GM18861 (cell line): ENCODE measurements around the gene GCK.

ENCODE experiments used
- ATAC-seq: cut with Tn5 transposase; IDR thresholded peaks from one replicate; pipeline ENCODE4 v1.9.1; 2021; ENCODE audit not compliant: unreplicated experiment

The GCK gene

DNA sequence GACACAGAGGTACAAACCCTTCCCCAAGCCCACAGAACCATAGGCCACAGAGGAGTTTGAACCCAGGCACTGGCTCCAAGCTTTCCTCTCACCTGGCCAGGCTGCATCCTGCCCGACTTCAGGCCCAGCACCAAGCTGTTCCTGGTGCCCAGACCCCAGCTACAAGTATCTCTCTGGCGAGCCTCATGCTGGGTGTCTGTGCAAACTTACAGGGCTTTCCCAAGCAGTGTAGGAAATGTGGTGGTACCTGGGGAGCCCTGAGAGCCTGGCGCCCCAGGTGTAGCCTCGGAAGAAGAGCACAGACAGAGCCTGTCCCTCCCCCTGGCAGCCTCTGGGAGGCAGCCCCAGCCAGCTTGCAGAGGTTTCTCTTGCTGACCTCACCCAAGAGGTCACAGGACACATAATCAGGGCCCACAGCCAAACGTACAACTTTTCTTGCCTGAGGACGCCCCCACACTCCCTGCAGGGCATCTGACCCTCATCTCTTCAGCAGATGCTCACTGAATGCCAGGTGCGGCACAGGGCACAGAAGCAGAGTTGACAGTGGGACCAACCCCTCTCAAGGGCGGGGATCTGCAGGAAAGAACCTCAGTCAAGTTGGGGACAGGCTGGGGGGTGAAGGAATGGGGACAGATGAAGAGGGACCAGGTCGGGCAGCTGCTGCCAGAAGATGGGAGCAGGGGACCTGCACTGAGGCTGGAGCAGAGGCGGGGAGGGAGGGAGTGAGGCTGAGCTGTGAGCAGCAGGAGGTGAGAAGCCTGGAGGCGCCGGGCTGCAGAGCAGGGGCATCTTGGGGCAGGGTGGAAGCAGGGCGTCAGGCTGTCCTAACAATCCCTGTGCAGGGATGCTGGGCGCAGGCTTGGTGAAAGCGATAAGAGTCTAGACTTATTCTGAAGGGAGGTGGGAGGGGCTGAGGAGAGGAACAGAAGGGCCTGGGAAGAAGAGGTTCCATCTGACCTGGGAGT, 31.8 kb downstream of the GCK start:
- no peak for ATAC-seq

DNA sequence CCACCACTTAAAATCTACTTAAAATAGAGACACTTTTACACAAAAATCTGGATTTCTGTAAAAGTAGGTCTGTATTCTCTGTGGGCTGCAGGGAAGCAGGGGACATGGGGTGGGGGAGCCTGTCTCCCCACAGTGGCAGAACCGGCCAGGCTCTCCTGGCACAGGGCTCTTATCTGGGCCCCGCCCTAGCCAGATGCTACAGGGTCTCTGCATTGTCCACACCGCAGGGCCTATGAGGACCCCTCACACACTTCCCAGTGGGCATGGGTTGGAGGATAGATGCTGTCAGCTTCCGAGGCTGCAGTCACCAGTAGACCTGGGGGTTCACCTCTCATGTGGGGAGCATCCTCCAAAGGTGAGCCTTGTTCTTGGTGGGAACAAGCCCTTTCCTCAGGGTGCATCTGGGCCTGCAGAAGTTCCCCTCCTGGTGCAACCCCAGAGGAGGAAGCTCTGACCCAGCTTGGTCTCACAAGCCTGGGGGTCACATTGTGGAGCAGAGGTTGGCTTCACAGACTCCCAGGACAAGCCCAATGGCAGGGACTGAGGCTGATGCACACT, 32.7 kb downstream of the GCK start:
- no peak for ATAC-seq

DNA sequence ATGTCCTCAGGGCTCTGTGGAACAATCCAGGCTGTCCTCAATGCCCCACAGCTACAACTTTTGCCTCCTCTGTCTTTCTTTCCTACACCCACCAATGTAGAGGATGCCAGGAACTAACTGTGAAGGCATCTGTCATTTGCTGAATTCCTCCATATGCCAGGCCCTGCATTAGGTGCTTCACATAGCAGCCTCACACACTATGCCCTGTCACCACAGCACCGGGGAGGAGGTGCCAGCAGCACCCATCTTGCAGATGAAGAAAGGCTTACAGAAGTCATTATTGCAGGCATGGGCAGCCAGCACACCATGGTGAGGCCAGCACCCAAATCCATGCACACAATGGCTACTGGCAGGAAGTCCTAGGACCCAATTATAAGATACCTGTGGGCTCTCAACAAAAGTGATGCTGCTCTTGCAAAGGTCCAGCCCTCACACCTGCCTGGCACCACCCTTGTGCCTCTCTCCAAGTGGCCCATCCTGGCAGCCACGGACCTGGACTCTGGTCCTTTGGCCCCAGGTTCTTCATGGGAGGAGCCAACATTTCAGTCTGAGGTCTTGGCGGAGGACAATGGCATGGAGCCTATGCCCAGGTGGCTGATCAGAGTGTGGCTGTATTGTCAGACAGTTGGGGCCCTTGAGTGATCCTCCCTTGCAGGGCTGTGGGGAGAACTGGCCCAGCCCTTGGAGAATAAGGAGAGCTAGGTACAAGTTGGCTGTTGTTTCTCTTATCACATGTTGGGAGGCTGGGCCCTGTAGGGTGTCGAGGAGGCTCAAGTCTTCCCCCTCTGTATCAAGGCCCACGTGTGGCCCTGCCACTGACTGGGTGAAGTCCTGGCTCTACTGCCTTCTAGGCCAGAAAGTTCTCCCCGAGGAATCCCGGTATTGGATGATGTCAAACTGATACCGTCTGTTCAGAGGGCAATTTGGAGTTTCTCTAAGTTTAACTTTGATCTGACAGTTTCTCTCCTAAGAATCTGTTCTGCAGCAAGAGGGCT, 33.8 kb downstream of the GCK start:
- ATAC-seq, result no peak

DNA sequence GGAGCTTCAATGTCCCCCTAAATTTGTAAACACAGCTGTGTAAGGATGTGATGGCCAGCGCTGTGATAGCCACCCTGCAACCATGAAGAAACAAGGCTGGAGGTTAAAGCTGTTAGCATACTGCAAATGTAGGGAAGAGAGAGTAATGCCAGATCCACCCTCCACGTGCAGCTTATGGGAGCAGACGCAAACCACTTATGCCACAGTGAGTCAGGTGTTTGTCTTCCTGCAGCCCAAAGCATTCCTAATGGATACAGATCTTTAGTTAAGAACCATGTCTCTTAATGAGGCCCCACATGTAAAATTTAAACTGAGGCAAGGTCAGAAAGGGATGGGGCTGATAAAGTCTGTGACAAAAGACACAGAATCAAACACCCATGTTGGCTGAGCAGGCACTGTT, 34.5 kb downstream of the GCK start:
- ATAC-seq, result no peak

DNA sequence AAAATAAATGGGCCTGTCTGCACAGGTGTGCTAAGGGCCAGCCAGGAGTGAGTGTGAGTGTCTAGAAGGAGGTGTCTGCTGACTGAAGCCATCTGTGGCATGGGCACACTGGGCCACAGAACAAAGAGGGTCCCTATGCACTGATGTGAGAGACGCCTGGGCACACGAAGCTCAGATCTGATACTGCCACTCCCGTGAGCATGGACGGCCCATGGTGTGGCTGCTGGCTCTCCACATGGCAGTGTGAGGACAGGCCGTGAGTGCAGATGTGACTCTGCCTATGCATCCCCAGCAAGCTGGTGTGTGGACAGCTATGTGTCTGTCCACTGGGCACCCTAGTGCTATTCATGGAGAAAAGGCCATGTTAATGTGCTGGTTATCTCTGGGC, 35.3 kb downstream of the GCK start:
- ATAC-seq, result no peak

DNA sequence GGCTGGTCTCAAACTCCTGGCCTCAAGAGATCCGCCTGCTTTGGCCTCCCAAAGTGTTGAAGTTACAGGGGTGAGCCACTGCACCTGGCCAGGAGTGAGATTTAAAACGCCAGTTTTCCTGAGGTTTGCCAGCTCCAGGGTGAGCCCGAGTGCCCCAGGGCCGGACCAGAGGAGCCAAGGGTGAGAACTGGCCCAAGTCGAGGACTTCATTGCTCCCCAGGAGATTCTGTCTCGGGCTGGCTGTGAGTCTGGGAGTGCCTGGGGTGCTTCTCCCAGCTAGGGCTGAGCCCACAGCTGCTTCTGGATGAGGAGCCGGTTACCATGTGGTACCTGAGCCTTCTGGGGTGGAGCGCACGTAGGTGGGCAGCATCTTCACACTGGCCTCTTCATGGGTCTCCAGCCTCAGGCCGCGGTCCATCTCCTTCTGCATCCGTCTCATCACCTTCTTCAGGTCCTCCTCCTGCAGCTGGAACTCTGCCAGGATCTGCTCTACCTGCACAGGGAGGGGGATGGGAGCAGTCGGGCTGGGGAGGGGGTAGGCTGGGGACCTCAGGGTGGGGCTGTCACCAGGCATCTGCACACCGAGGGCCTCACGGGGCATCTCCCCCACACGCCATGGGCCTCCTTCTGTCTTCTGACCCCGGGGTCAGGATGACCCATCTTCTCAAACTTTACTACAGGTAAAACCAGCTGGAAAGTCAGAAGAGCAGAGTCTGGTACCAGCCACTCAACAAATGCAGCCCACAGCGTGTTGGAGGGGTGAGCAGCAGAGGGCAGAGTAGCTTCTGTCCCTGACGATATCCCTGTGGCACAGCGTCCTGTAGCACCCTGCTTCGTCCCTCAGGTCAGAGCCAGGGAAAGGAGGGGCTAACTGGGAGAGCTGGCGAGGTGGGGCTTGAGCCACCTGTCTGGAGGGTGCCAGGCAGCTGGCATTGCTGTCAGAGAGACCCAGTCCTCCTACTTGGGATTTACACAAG, 36.0 kb downstream of the GCK start:
- no peak for ATAC-seq

DNA sequence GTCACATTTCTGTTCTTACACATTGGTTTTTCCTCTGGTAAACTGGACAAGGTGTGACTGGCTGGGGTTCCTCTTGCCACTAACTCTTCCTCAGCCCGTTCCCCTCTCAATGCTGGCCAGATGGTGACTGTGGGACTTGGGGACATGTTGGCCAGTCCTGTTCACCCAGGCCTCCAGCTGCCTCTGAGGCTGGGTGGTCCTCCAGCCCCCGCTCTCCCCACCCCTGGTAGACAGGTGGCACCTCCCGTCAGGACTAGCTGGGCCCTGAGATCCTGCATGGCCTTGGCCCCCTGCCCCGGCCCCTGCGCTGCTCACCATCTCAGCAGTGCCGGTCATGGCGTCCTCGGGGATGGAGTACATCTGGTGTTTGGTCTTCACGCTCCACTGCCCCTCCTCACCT, 37.3 kb downstream of the GCK start:
- ATAC-seq, result no peak

DNA sequence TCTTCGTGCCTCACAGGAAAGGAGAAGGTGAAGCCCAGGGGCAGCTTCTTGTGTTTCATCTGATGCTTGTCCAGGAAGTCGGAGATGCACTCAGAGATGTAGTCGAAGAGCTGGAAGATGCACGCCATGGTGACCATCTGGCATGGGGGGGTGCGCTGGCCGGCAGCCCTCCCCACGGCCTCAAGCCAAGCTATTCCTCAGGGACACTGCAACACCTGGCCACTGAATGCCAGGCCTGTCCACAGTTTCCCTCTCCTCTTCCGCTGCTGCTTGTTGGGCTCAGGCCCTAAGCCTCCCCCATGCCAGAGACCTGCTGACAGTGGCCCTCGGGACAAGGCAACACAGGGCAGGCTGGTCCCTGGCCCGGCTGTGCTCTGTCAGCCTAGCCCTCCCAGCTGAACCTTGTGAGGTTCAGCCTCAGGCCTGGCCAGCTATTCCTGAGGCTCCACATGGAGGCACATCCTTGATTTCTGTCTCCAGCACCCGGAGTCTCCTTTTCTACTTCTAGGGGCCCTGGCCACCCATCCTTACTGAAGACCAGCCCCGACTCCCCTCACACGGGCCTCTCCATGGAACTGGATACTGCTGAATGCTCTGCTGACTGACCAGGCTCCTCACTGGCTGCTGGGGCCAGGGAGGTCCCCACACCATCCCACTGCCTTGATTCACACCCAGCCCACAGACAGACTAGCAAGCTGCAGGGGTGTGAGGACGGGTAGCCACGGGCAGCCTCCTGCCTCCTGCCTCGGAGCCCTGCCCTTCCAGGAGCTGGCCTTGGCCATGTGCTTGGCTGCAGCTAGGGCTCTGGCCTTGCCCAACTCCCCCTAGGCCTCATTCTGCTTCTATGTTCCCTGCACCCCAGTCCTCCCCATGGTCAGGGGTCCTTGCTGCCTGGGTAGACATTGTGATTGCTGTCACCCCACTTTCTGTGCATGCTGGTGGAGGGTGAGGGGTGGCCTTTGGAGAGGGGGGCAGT, 38.0 kb downstream of the GCK start:
- no peak for ATAC-seq

DNA sequence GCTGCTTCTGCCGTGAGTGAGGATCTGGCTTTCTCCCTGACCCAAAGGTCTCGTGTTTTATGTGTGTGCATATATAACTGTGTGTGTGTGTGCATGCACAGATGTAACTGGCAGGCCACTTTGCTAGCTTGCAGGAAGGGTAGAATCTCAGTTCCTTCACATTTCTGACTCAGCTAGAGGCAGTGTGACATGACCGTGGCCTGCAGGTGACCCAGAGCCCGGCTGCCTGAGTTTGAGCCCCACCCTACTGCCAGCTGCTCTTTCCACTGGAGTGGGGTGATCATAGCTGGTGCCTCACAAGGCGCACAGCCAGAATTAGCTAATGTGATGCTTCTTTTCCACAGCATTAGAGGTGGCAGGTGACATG, 38.8 kb downstream of the GCK start:
- peak; percentile 57 for ATAC-seq

DNA sequence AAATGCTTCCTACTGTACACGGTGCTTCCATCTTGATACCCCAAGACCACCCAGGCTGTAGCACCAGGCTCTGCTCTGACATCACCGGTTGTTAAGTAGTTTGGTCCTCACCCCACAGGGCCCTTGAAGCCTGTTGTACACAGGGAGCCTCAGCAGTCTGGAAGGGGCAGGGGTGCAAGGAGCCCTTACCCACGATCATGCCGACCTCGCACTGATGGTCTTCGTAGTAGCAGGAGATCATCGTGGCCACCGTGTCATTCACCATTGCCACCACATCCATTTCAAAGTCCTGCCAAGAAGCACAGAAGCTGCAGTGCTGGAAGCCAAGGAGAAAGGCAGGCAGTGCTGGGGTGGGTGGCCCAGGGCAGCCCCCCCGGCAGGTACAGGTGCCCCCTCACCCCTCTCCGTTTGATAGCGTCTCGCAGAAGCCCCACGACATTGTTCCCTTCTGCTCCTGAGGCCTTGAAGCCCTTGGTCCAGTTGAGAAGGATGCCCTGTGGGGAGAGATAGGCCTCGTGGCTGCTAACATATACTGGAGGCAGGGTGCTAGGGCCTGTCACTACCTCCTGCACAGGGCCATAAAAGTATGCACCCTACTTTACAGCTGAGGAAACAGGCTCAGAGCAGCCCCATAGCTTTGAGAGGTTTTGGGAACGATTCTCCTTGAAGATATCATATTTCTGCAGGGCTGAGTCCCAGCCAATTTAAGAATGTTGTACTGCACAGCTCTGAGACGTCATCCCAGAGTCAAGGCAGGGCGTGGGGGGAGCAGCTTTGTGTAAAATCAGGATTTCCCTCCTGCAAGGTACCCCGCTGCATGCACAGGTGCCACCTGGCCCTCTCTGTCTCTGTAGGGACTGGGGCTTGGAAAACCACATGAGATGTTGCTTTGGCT, 39.4 kb downstream of the GCK start:
- ATAC-seq, result no peak

DNA sequence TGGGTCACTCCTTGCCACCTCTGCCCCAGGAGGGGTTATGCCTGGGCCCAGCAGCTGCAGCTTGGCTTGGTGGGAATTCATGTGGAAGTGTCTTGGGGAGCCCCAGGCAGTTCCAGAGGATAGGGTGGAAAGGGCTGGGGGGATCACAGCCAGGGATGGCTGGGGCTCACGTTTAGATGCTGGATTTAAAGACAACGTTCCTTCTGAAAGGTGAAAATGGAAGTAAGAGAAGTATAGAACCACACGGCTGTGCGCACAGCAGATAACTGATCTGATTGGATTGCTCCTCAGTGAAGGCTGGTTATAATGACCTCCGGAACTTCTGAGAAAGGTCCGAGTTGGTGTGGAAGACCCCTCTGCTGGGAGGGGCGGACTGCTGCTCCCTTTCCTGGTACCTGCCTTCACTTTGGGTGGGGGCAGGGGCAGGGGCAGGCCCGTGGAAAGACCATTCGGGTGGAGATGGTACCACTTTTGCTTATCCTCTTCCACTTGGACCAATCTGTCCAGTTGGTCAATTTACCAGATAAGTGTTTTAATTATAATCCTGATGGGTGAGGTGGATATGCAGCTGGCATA, 40.2 kb downstream of the GCK start:
- no peak for ATAC-seq

DNA sequence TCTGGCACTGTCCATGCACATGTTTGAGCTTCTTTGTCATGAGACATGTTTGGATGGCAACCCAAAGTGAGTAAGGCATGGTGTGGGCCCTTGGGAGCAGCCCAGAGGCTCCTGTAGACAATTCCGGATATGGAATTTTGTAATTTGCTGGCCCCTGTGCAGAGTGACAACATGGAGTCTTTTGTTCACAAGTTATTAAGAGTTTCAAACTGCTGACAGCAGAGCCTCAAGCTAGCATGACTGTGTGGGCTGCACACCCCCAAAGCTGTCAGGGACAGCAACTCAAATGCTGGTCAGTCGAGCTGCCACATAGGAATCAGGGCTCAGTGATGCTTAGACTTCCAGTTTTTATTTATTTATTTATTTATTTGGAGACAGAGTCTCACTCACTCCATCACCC, 41.1 kb downstream of the GCK start:
- ATAC-seq, result no peak

DNA sequence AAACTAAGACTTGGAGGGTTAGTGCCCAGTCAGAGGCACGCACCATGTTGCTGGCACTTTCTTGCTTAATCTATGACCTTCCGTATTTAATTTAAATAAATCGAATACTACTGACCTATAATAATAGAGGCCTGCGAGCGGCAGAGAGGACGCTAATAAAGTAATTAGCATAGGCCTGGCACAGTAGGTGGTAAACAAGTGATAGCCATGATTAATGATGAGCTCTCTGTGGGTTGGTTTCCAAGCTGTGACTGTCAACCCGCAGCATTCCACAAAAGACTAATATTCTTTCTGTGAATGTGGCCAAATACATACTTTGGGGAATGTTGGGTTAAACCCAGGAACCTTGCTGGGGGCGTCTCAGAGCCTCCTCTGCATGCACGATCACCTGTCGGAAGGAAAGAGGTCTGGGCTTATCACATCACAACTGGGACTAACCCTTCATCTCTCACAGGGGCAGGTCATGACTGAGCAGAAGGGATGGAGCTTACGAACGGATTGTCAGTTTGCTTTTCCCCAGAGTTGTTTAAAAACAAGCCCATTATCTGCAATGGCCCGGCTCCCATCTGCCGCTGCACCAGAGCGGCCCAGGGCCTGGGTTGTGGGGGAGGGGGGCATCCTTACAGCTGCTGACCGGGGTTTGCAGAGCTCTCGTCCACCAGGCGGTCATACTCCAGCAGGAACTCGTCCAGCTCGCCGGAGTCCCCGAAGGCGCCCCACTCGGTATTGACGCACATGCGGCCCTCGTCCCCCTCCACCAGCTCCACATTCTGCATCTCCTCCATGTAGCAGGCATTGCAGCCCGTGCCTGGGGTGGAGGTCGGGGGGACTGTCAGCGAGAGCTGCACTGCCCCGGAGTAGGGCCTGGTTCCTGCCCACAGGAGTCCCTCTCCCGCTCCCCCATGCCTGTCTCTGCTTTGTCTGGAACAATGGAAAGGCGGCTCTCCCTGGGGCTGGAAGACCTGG, 41.9 kb downstream of the GCK start:
- no peak for ATAC-seq

DNA sequence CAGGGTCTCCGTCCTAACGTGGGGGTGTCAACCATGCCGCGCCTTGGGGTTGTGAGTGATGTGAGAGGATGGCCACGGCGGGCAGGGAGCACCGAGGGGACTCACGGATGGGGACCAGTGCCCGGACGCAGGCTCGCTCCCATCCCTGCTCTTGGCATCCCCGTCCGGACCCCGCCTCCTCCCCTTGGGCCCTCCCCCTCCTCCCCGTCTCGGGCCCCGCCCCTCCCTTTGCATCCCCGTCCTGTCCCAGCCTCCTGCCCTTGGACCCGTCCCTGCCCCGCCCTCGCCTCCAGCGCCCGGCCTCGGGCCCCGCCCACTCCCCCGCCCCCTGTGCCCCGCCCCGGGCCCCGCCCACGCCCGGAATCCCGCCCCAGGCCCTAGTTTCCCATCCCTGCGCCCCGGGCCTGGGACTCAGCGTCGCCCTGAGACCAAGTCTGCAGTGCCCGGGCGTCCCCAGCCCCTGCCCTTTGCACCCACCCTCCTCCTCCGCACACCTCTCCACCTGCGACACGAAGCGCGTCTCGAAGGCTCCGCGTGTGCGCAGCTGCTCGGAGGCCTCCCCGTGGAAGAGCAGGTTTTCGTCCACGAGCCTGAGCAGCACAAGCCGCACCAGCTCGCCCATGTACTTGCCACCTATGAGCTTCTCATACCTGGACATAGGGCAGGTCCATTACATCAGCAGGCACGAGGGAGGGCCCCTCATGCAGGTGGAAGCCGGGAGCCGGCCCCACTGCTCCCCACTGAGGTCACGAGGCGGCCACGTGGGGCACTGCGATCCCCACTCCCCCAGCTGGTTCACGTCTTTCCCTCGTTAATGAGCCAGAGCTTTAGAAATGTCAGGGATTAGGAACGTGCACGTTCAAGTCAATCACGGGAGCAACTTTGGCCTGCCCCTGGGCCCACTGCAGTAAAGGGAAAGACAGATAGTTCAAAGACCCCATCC, 43.0 kb downstream of the GCK start:
- no peak for ATAC-seq

DNA sequence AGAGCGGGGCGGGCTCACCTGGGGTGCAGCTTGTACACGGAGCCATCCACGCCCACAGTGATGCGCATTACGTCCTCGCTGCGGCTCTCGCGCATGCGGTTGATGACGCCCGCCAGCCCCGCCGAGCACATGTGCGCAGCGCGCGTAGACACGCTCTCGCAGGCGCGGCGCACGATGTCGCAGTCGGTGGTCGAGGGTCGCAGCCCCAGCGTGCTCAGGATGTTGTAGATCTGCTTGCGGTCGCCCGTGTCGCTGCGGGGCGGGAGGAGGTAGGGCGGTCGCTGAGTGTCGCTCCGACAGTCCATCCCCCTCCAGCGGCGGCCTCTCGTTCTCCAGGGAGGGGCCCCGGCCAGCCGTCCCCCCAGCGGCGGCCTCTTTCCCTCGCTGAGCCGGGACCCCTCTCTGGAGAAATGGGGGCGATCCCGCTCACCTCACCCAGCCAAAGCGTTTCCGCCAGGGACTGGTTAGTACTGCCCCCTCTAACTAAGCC, 43.7 kb downstream of the GCK start:
- no peak for ATAC-seq
